ENCODE results near the gene CPNE4. TPM values are rescaled to one million over a fixed set of nuclear protein-coding genes. Genes with fewer than 3 reads are reported as not detected.
"Not testable (repeated sequence)": the region's sequence is repeated elsewhere in the genome, so short reads cannot be mapped to it uniquely, and the experiment has no call there.

CPNE4 gene
- total and polyA plus RNA-seq, 4 donors, result 0.02 to 1.6 (median 0.29) TPM

GRCh38 chr3:132062535-132062934 is 27.7 kb upstream of the CPNE4 start:
- no peaks in the 10 kb centered on the region for H3K36me3 ChIP-seq (ENCODE audit: control insufficient read depth in 4 of 4, insufficient read depth in 4 of 4, low read length in 4 of 4)
- 86 to 92% methylated on average over 4 of the region's 4 CpGs for WGBS, 2 donors
- no peak overlapping the region for H3K27ac ChIP-seq (ENCODE audit: low read depth in 1 of 2, low read length in 1 of 2)
- ATAC-seq (ENCODE audit: insufficient read depth, low FRiP score), result no peak
- H3K27me3 ChIP-seq (ENCODE audit: control insufficient read depth in 3 of 3, insufficient read depth in 3 of 3, low read length in 2 of 3), result peaks cover 0 to 4% (median 0%) of the 10 kb centered on the region in 3 donors
- no peak for DNase-seq
- peaks cover 0 to 6% (median 0%) of the 10 kb centered on the region in 4 donors for H3K9me3 ChIP-seq (ENCODE audit: control insufficient read depth in 4 of 4, insufficient read depth in 3 of 4, low read length in 3 of 4)
- H3K9ac ChIP-seq (ENCODE audit: insufficient read depth in 1 of 2, low read length in 2 of 2), result no peak overlapping the region
- TF ChIP-seq CTCF (IDR thresholded peaks at IDR 0.05; ENCODE audit: control extremely low read depth, extremely low read depth), result no peak
- no peak overlapping the region for H3K4me3 ChIP-seq
- H3K4me1 ChIP-seq (ENCODE audit: control insufficient read depth in 5 of 5, insufficient read depth in 5 of 5, low read length in 5 of 5), result no peaks in the 10 kb centered on the region

DNA sequence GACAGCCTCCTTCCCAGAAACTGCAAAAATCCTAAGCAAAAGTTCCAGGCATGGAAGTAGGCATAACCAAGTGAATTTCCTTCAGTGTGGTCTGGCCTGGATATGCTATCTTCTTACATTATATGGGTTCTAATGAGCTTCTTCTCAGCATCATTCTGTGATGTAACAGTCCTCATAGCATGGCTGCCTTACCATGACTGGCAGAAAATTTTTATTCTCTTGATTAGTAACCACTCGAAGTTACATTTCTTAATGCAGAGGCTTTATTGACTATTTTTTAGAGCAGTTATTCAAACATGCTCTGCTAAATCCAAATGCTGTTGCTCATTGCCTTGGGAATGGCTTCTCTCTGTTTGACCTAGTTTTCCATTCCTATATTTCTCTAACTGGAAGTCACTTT is 21.1 kb upstream of the CPNE4 start:
- WGBS, 2 donors, result 85 to 94% methylated on average over 1 of the region's 1 CpG
- H3K9ac ChIP-seq (ENCODE audit: insufficient read depth in 1 of 2, low read length in 2 of 2), result no peak overlapping the region
- H3K27me3 ChIP-seq (ENCODE audit: control insufficient read depth in 3 of 3, insufficient read depth in 3 of 3, low read length in 2 of 3), result no peaks in the 10 kb centered on the region
- H3K27ac ChIP-seq (ENCODE audit: low read depth in 1 of 2, low read length in 1 of 2), result no peak overlapping the region
- H3K4me1 ChIP-seq (ENCODE audit: control insufficient read depth in 5 of 5, insufficient read depth in 5 of 5, low read length in 5 of 5), result no peaks in the 10 kb centered on the region
- H3K4me3 ChIP-seq, result no peak overlapping the region
- H3K9me3 ChIP-seq (ENCODE audit: control insufficient read depth in 4 of 4, insufficient read depth in 3 of 4, low read length in 3 of 4), result no peaks in the 10 kb centered on the region
- DNase-seq (no peak), ATAC-seq (ENCODE audit: insufficient read depth, low FRiP score) (no peak)
- no peak for TF ChIP-seq CTCF (IDR thresholded peaks at IDR 0.05; ENCODE audit: control extremely low read depth, extremely low read depth)
- no peaks in the 10 kb centered on the region for H3K36me3 ChIP-seq (ENCODE audit: control insufficient read depth in 4 of 4, insufficient read depth in 4 of 4, low read length in 4 of 4)

DNA sequence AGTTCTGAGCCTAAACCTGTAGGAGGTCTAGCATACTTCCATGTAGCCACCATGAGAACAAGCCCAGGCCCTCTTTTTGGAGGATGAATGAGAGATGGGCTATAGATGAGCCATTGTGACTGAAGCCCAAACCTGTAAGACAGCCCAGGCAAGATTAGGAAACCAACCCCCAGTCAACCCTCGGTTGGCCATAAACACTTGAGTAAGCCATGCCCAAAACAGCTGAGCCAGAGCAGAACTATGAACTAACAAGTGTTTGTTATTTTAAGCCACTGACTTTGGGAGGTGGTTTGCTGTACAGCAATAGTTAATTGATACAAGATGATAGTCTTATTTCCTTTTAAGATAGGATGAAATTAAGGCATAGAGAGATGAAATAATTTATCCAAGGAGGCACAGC is 12.4 kb upstream of the CPNE4 start:
- Histone ChIP-seq H3K4me1 (ENCODE audit: control insufficient read depth in 5 of 5, insufficient read depth in 5 of 5, low read length in 5 of 5) (no peaks in the 10 kb centered on the region), H3K9me3 (ENCODE audit: control insufficient read depth in 4 of 4, insufficient read depth in 3 of 4, low read length in 3 of 4) (no peaks in the 10 kb centered on the region), H3K27ac (ENCODE audit: low read depth in 1 of 2, low read length in 1 of 2) (no peak overlapping the region), H3K4me3 (no peak overlapping the region), H3K36me3 (ENCODE audit: control insufficient read depth in 4 of 4, insufficient read depth in 4 of 4, low read length in 4 of 4) (no peaks in the 10 kb centered on the region), H3K27me3 (ENCODE audit: control insufficient read depth in 3 of 3, insufficient read depth in 3 of 3, low read length in 2 of 3) (no peaks in the 10 kb centered on the region), H3K9ac (ENCODE audit: insufficient read depth in 1 of 2, low read length in 2 of 2) (no peak overlapping the region)
- 72 to 90% methylated on average over 1 of the region's 1 CpG for WGBS, 2 donors
- no peak for ATAC-seq (ENCODE audit: insufficient read depth, low FRiP score)
- DNase-seq, result no peak
- TF ChIP-seq CTCF (IDR thresholded peaks at IDR 0.05; ENCODE audit: control extremely low read depth, extremely low read depth), result no peak

DNA sequence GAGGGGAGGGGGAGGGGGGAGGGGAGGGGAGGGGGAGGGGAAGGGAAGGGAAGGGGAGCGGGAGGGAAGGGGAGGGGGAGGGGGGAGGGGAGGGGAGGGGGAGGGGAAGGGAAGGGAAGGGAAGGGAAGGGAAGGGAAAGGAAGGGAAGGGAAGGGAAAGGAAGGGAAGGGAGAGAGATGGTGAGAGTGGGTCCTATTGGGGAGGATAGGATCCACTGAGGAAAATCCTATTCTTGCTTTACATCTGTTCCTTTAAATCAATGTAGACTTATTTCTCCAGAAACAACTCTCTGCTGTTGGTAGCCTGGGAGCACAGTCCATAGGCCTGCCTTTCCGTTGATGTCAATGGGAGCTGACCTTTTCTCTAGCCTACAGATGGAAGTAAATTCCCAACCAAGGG is 10.1 kb upstream of the CPNE4 start:
- not testable (repeated sequence) for H3K9ac ChIP-seq (ENCODE audit: insufficient read depth in 1 of 2, low read length in 2 of 2); H3K36me3 ChIP-seq (ENCODE audit: control insufficient read depth in 4 of 4, insufficient read depth in 4 of 4, low read length in 4 of 4); H3K9me3 ChIP-seq (ENCODE audit: control insufficient read depth in 4 of 4, insufficient read depth in 3 of 4, low read length in 3 of 4); H3K27ac ChIP-seq (ENCODE audit: low read depth in 1 of 2, low read length in 1 of 2); H3K4me1 ChIP-seq (ENCODE audit: control insufficient read depth in 5 of 5, insufficient read depth in 5 of 5, low read length in 5 of 5); H3K4me3 ChIP-seq; H3K27me3 ChIP-seq (ENCODE audit: control insufficient read depth in 3 of 3, insufficient read depth in 3 of 3, low read length in 2 of 3); DNase-seq; ATAC-seq (ENCODE audit: insufficient read depth, low FRiP score)
- WGBS, 2 donors, result 81 to 86% methylated on average over 1 of the region's 2 CpGs

Data from lung (tissue), 12 donors.